Measurements from ENCODE around the gene B4GALT2.

- TF ChIP-seq CTCF (IDR thresholded peaks at IDR 0.05) (no peak), EP300 (IDR thresholded peaks at IDR 0.05) (no peak)
Observed at GRCh38 chr1:43956234-43956633, 22.8 kb upstream of the B4GALT2 start.

Data from upper lobe of left lung (tissue), 4 donors.